Frontal cortex (tissue), 4 donors: Measurements from ENCODE around the gene CISTR. TPM values are rescaled to one million over a fixed set of nuclear protein-coding genes. Genes with fewer than 3 reads are reported as not detected.
"Not testable (repeated sequence)": the region's sequence is repeated elsewhere in the genome, so short reads cannot be mapped to it uniquely, and the experiment has no call there.

Source experiments
- DNase-seq, 2 donors: peaks; one replicate each; pipeline ENCODE4 v3.0.0; 2012; ENCODE audit warnings: low spot score in 2 of 2
- FAIRE-seq: peaks from 2 replicates; lab custom pipeline; 2012; peaks lifted over from hg19 to GRCh38; lab: Jason Lieb, UNC
- total RNA-seq: library from RNA; depleted of rRNA; stranded (reverse); fragments of >200 nt; gene quantifications from one replicate; pipeline ENCODE4 v1.2.3, GENCODE V29; 2014
- donor health status: control.
- donor health status: control.
- donor health status: control.

CISTR gene
- not detected for total RNA-seq

DNA sequence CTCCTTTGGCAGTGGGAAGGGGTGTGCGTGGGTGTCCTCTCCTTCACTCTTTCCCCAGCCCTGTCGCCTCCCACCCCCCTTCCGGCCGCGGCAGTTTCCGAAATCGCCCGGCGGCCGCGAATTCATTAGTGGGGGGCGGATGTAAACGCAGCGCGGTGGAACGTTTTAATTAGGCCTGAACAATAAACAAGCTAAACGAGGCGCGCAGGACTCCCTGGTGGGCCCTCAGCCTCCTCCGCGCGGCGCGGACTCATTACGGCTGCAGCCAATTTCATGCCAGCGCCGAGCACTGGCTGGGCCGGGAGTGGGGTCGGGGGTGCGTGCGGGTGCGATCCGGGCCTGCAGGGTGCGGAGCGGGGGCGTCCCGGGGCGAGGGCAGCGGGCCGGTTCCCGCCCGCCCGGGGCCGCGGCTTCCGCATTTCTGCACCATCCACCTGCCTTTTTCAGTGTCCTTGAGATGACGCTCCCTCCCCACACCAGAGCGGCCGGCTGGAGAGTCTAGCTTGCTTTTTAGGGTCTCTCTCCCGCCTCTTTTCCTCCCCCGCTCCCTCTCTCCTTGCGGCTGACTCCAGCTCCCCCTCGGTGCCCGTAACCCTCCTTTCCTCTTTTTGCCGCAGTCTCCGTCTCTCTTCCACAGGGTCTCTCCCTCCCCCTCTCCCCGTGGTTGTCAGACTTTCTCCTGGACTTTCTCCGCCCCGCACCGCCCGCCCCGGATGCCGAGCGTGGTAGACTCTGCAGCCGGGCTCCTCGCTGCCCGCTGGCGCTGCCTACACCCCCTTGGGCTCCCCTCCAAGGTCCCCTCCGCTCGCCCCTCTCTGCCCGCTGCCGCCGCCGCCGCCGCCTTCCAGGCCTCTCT is at the start of gene CISTR:
Gene CISTR, minus strand, starts transcription at position 644 of the 856 bp plus-strand sequence.
- DNase-seq (peak; percentile 43 to 48), FAIRE-seq (no peak)

DNA sequence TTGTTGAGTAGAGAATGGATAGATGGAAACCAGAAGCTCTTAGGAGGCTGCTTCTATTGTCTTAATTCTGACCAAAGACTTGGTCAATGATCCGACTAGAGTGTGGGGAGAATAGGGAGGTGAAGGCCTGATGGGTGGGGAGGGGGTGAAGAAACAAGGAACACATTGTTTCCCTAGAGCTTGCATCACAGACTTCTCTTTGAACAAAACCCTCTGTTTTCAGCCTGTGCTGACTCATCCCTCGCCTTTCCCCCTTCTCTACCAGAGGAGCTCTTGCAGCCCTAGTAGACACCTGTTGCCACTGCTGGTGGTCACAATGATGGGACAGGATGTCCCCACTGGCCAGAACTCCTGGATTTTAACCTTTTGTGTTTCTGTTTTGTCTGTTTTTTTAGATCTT is 46.8 kb upstream of the CISTR start:
- peak; percentile 19 for FAIRE-seq
- peak; percentile 27 to 43 for DNase-seq

DNA sequence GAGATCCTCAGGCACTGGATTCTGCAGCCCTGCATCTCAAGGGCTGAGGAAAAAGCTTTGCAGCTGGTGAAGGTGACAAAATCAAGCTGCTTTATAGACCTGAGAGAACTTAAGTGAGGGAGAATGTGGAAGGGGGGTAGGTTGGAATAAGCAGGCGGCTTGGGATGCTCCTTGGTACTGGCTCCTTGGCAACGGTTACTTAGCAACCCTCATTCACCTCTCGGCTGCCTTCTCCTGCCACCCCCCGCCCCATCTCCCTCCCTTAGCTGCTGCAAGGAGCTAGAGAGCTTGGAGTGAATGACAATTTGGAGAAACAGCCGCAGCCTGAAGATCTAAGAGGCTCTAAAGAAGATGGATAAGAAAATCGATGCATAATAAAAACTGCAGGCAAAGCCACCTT is 44.1 kb upstream of the CISTR start:
- DNase-seq (peak in 1 of 2 donors; percentile 17), FAIRE-seq (no peak)

DNA sequence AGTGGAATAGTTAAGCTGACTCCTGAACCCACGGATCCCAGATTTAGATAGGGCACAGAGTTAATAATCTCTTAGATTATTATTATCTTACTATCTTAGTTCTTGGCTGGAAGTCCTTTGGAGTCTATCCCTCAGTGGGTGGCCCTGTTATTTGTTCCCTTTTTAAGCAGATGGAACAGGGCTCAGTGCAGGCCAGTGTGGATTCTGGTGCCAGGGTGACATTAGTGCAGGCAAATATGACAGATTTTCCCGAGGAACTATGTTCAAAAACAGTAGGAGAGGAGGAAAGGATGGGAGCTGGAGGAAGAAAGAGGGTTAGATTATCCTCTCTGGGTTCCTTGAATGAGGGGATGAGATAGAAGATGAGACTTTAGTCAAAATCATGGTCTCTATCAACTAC is 41.4 kb upstream of the CISTR start:
- no peak for FAIRE-seq
- DNase-seq = no peak

DNA sequence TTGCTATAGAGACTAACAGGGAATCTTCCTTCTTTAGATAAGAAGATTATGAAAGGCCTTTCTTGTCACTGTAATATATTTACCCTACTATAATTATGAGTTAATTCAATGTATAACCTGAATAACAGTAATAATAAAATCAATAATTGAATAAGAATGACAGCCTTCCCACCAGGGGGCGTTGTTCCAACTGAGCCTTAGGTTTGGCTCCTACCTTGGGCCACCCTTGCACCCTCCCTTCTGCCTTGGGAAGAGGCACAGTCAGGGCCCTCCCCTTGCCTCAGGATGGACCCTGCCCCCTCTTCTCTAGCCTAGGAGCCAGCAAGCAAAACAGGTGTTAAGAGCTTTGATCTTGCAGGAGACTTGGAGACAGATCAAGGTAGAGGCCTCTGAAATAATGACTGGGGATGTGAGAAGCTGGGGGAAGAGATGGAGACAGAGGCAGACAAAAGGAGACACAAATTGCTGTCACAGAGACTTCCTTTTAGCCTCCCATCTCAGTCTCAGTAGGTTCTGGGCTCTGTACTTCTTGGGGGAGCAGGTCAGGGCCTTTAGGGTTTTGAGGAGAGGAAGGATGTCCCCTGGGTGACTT is 40.1 kb upstream of the CISTR start:
- DNase-seq (no peak), FAIRE-seq (no peak)

DNA sequence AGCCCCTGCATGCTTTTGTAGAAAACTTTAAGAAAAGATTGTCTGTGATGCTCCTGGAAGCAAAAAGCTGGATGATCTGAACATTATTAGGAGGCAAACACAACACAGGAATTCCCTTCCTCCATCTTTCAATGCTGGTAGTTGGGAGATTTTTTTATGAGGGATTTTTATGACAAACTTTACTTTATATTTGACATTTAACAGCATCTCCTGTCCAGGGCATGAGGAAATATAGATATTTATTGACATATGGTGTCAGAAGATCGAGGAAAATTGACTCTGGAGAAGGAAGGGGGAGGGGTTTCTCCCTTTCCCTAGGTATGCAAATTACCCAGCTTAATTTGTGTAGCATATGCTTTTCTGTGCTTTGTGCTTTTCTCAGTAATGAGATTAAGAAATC is 37.8 kb upstream of the CISTR start:
- FAIRE-seq = no peak
- DNase-seq = no peak

DNA sequence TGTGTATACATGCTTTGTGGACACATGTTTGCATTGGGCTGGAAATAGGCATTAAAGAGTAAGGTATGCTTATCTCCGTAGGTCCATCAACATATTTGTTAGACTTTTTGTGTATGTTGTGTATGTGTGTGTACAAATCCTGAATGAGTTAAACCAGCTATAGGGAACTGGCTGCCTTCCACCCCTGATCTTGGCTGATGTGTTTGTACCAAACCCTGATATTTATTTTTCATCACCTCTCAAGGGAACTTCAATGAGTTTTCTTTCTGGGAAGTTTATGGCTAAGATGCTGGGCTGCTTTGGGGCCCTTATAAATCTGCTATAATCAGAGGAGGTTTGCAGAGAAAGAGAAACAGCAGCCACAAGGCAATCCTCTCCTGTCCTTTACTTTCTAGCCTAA is 37.1 kb upstream of the CISTR start:
- no peak for FAIRE-seq
- DNase-seq = no peak

DNA sequence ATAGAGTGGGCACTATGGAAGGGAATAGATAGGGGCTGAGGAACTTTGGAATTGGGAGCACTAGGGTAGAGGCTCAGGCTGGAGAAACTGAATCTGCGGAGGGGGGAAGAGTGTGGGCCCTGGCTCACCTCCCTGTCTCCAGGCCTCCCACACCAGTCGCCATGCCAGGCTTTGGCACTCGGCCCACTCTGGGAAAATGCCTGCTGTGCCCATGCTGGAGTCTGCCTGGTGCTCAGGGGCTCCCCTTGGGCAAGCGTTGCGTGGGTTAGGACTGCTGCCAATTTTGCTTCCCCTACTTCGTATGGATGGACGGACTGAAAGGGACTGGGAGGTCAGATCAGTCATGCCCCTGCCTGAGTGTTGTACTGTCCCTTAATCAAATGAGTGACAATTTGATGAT is 34.6 kb upstream of the CISTR start:
- FAIRE-seq (no peak), DNase-seq (no peak)

DNA sequence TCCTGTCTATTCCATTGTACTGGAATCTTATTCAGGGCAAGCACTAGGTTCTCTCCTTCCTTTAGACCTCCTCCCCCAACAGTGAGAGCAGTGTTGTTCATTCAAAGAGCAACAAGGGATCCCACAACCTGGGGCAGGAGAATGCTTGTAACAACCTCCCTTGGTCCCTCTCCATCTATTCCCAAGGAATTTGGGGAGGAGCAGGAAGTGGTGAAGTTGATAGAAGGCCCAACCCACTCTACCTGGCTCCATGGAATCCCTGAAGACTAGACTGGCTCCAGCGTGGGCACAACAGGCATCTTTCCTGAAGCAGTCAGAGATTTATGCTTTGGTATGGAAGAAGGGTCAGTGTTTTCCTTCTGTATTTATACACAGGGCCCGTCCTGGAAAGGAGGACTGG is 33.4 kb upstream of the CISTR start:
- DNase-seq (no peak), FAIRE-seq (no peak)

DNA sequence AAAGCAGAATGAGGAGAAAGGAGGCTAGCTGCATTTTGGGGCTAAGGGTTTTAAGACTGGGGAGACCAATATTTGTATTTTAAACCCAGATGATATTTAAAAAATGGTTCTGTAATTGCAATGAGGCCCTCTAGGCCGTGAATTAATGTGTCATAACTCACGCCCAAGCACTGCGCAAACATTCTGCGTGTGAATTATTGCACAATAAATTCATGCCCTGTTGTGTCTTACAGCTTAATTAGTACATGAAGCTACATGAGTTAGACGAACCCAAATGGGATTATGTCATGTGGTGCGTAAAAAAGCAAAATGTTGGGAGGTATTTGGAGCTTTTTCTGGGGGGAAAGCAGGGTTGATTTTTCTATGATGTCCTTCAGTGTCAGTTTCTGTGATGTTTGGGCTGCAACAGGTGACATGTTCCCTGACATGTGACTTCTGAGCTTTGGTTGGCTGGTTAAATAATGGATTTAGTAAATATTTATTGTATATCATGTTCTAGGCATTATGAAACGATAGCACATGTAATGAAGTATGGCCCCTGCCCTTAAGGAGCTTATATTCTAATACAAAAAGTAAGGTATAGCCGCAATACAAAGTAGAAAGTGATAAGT is 30.4 kb upstream of the CISTR start:
- no peak for FAIRE-seq
- DNase-seq = no peak

DNA sequence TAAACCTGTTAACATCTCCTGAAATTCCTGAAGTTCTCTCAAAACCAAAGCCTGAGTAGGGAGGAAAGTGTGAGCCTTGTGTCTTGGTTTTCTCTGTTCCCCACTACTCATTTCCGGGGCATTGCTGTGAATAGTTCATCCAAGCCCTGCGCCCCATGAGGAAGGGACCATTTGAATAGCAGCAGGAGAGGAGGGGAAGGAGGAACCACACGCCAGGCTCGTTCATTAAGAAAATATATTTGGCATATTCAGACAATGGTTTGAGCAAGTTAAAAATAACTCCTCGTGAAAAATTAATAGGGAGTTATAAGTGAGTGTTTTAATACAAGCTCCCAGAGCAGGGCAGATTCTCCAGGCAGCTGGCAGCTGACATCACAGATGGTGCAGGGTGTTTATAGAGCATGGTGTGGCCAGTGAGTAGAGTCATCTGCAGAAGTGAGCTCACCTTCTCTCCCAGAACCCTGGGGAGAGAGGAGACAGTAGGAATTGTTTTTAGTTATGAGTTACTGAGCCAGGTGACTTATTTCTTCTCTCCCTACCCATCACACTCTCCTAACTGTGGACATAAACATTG is 29.5 kb upstream of the CISTR start:
- DNase-seq (no peak), FAIRE-seq (no peak)

DNA sequence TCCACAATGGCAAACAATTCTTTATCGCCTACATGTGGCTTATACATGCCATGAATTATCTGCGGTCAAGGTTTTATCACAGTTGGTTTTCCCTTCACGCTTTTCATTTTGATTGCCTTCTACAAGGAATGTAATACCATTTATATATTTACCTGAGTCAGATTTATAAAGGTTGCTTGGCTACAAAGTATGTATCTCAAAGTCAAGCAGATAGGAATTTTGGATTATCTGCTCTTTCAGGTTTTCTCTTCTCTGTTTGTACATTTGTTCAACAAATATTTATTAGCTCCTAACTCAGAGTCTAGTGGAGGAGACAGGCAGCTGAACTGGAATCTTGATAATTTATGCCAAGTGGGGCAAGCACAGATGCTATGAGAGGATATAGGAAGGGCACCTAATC is 28.5 kb upstream of the CISTR start:
- FAIRE-seq (no peak), DNase-seq (no peak)

DNA sequence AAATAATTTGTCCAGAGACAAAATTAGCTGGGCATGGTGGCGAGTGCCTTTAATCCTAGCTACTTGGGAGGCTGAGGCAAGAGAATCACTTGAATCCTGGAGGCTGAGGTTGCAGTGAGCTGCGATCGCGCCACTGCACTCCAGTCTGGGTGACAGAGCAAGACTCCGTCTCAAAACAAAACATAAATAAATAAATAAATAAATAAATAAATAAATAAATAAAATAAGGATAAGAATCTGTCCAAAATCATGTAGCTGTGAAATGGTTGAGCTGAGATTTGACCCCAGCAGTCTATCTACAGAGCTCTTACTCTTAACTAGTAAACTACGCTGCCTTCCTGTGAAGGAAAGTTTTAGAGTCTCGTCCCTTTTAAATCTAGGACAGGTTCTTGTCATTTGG is 27.9 kb upstream of the CISTR start:
- DNase-seq, FAIRE-seq: not testable (repeated sequence)

DNA sequence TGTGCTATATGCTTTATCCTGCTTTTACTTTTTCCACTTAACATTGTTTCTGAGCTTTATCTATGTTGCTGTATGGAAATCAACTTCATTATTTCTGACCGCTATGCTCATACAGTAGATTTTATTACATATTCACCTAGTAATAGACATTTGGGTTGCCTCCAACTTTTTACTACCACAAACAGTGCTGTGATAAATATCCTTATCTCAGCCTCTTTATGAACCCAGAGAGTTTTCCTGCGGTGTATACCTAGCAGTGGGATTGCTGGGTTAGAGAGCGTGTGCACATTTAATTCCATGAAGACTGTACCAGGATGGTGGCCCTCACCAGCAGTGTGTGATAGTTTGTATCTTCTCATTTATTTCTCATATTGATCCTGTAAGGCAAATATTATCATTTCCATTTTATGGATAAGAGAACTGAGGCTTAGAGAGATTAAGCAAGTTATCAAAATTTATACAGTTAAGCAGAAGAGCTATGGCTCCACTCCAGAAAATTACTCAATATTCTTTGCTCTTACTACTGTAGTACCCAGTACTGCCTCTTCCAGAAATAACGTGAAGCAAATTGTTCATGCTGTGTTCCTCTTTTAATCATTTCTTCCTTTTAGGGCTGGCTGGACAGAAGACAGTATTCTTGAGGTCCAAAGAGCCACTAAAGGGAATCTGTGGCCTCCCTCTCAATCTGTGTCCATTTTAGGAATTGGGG is 26.3 kb upstream of the CISTR start:
- FAIRE-seq (no peak), DNase-seq (no peak)

DNA sequence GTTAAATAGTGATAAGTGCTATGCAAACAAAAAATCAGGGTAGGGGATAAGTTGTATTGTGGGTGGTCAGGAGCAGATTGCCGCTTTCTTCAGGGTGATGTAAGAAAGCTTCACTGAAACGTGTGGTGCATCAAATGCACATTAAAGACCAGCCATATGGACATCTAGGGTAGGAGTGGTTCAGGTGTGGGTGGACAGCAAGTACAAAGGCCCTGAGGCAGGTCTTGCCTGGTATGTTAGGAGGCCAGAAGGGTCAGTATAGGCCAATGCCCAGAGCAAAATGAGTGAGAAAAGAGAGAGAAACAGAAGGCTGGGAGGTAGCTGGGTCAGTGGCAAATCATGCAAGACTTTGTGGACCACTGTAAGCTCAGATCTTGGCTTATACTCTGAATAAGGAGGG is 25.6 kb upstream of the CISTR start:
- DNase-seq (no peak), FAIRE-seq (no peak)

DNA sequence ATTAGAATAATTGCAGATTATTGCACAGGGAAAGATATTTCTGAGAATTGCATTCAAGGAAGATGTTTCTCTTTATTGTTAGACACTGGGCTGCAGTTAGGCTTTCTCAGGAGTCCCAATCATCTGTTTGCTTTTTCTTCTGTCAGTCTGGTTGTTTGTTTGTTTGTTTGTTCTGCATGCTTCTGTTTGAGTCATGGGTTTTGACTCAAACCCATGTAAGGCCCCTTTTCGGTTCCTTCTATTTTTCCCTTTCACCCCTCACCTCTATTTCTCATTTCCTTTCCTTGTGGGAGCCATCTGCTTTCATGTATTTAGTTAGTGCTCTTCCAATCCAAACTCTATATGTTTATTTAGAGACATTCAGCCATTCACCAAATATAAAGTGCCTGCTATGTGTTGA is 25.1 kb upstream of the CISTR start:
- FAIRE-seq = no peak

DNA sequence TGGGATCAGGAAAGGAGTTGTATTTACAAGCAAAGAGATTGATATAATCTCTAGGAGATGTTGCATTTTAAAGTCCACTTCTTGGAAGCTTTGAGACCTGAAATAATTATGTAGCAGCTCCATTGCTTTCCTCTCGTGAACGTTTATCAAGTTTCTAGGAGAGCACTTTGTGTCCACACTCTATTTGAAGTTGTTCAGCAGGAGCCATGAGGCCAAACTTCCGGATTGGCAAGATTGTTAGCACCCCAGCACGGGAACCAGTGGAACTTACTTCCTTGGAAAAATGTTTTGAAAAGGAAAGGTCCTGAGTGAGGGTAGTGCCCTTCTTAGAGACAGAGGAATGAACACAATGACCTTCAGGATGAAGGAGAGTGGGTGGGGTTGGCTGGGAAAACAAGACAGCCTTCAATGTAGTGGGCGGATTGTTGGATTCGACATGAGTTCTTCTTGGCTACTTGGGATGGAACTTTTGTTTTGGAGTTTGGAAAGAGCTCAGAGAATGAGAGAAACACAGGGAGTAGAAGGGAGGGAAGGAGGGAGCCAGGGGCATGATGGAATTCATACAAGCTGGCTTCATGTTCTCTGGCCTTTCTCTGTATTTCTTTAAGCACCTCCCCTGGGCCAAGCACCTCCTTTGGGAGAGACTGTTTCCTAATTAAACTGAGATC is 23.8 kb upstream of the CISTR start:
- FAIRE-seq = no peak
- no peak for DNase-seq

More for the DNA sequence above, 25.1 kb upstream of the CISTR start:
- DNase-seq = no peak

DNA sequence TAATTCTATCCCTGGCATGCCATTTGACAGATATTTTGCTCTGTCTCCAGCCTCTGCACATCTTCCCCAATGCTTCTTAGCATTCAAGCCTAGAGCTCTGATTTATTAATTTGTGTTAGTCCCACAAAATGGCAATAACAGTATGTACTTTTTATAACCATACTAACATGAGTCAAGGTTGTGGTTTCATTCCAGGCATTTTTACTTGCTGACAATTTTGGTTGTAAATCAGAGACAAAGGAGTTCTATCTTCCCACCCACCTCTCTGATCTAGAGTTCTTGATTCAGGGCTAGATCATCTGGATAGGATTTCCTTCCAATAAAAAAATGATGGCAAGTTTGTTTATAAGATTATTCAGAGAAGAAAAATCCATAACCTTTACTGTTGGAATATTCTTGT is 18.5 kb upstream of the CISTR start:
- DNase-seq (no peak), FAIRE-seq (no peak)

DNA sequence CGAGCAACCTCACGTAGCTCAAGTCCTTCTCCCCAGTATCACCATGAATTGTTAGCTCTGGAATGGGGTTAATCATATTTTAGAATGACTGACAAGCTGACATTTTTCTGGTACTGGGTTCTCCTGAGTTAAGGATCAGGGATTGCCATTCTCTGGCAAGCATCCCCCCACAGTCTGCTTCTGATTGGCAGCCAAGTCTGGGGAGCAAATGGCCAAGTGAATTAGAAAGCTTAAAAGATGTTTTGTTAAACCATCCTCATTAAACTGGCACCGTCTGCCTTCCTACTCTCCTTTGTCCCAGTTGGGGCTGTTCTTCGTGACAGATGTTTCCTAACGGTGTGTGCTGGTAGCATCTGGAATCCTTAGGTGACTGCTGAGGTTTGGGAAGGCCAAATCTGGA is 17.2 kb upstream of the CISTR start:
- DNase-seq (no peak), FAIRE-seq (no peak)

DNA sequence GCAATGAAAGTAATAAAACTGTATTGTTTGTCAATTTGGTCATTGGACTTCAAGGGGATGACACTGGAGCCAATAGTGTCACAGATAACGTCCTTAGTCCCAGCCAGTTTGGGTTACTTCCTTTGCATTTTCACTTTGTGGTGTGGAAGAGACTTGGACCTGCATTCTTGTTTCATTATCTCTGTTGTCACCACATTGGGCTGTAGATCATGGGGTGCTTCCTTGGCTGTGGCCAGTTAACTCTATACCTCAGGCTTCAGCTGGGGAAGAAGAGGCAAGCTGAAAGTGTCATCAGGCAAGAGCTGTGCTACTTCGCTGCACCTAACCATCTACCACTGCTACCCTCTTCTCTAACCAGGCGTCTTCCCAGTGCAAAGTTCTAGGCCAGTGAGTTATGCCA is 15.1 kb upstream of the CISTR start:
- DNase-seq = no peak
- FAIRE-seq = no peak
